Keratinocyte (primary cell): ENCODE results near the gene ITGAX. TPM values are rescaled to one million over a fixed set of nuclear protein-coding genes. Genes with fewer than 3 reads are reported as not detected.

Source experiments
- DNase-seq: peaks from one replicate; pipeline ENCODE4 v3.0.0-alpha.2; 2011; ENCODE audit warnings: low read depth, missing footprints, low spot score
- FAIRE-seq: peaks from 2 replicates; lab custom pipeline; 2011; peaks lifted over from hg19 to GRCh38; lab: Jason Lieb, UNC
- H2AFZ ChIP-seq: 2 replicates; pipeline ENCODE4 v1.6.0; 2012; ENCODE audit warnings: low read length, control low read depth, inconsistent platforms; ENCODE audit not compliant: control insufficient read depth
- H3K27ac ChIP-seq: 2 replicates; pipeline ENCODE4 v1.5.1; 2011; ENCODE audit warnings: low read length; ENCODE audit not compliant: control insufficient read depth, insufficient read depth
- H3K27me3 ChIP-seq: 3 replicates; pipeline ENCODE4 v1.6.0; 2011; ENCODE audit warnings: low read length; ENCODE audit not compliant: control insufficient read depth, insufficient read depth; ENCODE audit errors: extremely low read depth
- H3K36me3 ChIP-seq, 2 experiments: 2 replicates in 1 of 2; 3 replicates in 1 of 2; pipeline ENCODE4 v1.5.1; 2011; ENCODE audit warnings: low read length in 2 of 2, mild to moderate bottlenecking in 1 of 2; ENCODE audit not compliant: control insufficient read depth in 2 of 2, insufficient read depth in 2 of 2; ENCODE audit errors: extremely low read depth in 1 of 2
- H3K4me1 ChIP-seq: 3 replicates; pipeline ENCODE4 v1.5.1; 2011; ENCODE audit warnings: low read length; ENCODE audit not compliant: control insufficient read depth, insufficient read depth; ENCODE audit errors: extremely low read depth
- H3K4me2 ChIP-seq: 3 replicates; pipeline ENCODE4 v1.6.0; 2011; ENCODE audit warnings: low read depth, low read length; ENCODE audit not compliant: control insufficient read depth, insufficient read depth; ENCODE audit errors: extremely low read depth
- H3K4me3 ChIP-seq, 3 experiments: fragments of 200-600 bp in 1 of 3; sonication (generic) in 1 of 3; 2 replicates in 2 of 3; 3 replicates in 1 of 3; pipeline ENCODE4 v1.5.1; 2011 to 2016; ENCODE audit warnings: low read length in 3 of 3, mild to moderate bottlenecking in 3 of 3, control low read depth in 2 of 3, inconsistent platforms in 1 of 3, low read depth in 1 of 3, mixed read lengths in 1 of 3, mixed run types in 1 of 3, moderate library complexity in 1 of 3; ENCODE audit not compliant: control insufficient read depth in 2 of 3, insufficient read depth in 2 of 3; ENCODE audit errors: extremely low read depth in 1 of 3
- H3K79me2 ChIP-seq: 2 replicates; pipeline ENCODE4 v1.6.0; 2012; ENCODE audit warnings: low read length; ENCODE audit not compliant: control insufficient read depth, insufficient read depth
- H3K9ac ChIP-seq: 3 replicates; pipeline ENCODE4 v1.6.0; 2011; ENCODE audit warnings: low read length; ENCODE audit not compliant: control insufficient read depth, insufficient read depth; ENCODE audit errors: extremely low read depth
- H3K9me1 ChIP-seq: 3 replicates; pipeline ENCODE4 v1.6.0; 2011; ENCODE audit warnings: low read length; ENCODE audit not compliant: control insufficient read depth, insufficient read depth; ENCODE audit errors: extremely low read depth
- H3K9me3 ChIP-seq: 2 replicates; pipeline ENCODE4 v1.5.1; 2012; ENCODE audit warnings: low read depth, low read length; ENCODE audit not compliant: control insufficient read depth
- H4K20me1 ChIP-seq: 3 replicates; pipeline ENCODE4 v1.6.0; 2011; ENCODE audit warnings: low read length; ENCODE audit not compliant: control insufficient read depth, insufficient read depth; ENCODE audit errors: extremely low read depth
- EZH2 ChIP-seq: IDR thresholded peaks from one replicate; pipeline ENCODE4 v1.6.1; 2012; ENCODE audit warnings: inconsistent platforms, mild to moderate bottlenecking, low read length, moderate library complexity
- dilution Hi-C: fragments of 300-500 bp; cut with MboI; formaldehyde crosslinking; loops from one replicate; pipeline ENCODE4 v1.7.0; 2020; ENCODE audit warnings: low sequenced_read_pairs; ENCODE audit not compliant: extremely low pct_ligation_motif_present
- polyA plus RNA-seq, 5 experiments: library from polyadenylated mRNA; depleted of rRNA in 3 of 5; stranded (reverse) in 3 of 5; stranded (forward) in 1 of 5; unstranded in 1 of 5; fragments of >200 nt; gene quantifications; 1 replicate in 1 of 5; 2 replicates in 3 of 5; 3 replicates in 1 of 5; pipeline versions ENCODE4 v1.2.1 to v1.2.3, GENCODE V29; 2011 to 2012; ENCODE audit warnings: missing spikeins in 2 of 5, low read depth in 1 of 5, low replicate concordance in 1 of 5
- TF ChIP-seq, protein P1 (sequence below), 3 experiments: IDR thresholded peaks in 1 of 3; conservative IDR thresholded peaks in 1 of 3; optimal IDR thresholded peaks in 1 of 3; 2 replicates in 2 of 3; 3 replicates in 1 of 3; pipeline versions ENCODE3 to v1.5.1; 2011; ENCODE audit warnings: low read length in 3 of 3, mild to moderate bottlenecking in 3 of 3, moderate library complexity in 2 of 3, control low read depth in 1 of 3, inconsistent platforms in 1 of 3; ENCODE audit not compliant: insufficient read depth in 2 of 3; ENCODE audit errors: extremely low read depth in 1 of 3

ITGAX gene
- polyA plus RNA-seq, 1 donor (not counting 4 experiments of a cell fraction or from before 2014, with no cell fraction given) = 0.04 TPM

DNA sequence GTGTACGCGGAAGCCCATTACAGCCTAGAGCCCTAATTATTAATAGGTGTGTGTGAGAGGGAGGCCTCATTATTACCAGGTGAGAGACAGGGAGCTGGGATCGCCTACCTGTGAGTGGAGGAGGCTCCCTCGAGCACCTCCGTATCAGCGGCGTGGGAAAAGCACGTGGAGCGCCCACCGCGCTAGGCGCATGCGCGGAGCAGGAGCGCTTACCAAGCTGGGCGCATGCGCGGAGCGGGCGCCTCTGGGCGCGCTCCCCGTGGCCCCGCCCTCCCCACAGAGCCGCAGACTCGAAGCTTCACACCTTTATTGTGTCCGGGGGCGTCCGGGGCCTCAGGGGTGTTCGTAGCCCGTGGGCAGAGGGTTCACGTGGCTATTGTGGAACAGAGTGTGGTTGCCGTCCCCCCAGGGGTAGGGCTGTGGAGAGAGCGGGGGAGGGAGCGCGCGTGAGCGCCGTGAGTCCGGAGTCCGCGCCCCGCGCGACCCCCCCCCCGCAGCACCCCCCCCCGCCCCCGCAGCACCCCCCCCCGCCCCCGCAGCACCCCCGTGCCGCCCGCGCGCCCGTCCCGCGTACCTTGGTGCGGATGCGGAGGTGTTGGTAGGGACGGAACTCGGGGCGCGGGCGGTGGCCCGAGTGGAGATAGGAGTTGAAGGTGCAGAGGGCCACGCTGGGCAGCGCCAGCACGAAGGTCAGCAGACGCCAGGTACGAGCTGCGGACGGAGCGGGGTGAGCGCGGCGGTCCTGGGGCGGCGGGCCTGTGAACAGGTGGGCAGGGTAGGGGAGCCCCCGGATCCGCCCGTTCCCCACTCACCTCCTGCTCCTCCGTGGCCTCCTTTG lies 72.7 kb downstream of the ITGAX start:
- Histone ChIP-seq H3K27ac (no peak overlapping the region), H3K9me1 (no peaks in the 10 kb centered on the region), H3K4me2 (peak overlapping the region; percentile 41), H4K20me1 (no peaks in the 10 kb centered on the region), H3K27me3 (peaks cover 3% of the 10 kb centered on the region), H2AFZ (peak overlapping the region; percentile 33), H3K36me3 (no peaks in the 10 kb centered on the region), H3K4me3 (peak overlapping the region in 1 of 3 experiments; percentile 16), H3K4me1 (peaks cover 4% of the 10 kb centered on the region), H3K9ac (no peak overlapping the region), H3K9me3 (no peaks in the 10 kb centered on the region), H3K79me2 (no peaks in the 10 kb centered on the region)
- DNase-seq = no peak
- no peak for FAIRE-seq
- TF ChIP-seq, protein P1, sequence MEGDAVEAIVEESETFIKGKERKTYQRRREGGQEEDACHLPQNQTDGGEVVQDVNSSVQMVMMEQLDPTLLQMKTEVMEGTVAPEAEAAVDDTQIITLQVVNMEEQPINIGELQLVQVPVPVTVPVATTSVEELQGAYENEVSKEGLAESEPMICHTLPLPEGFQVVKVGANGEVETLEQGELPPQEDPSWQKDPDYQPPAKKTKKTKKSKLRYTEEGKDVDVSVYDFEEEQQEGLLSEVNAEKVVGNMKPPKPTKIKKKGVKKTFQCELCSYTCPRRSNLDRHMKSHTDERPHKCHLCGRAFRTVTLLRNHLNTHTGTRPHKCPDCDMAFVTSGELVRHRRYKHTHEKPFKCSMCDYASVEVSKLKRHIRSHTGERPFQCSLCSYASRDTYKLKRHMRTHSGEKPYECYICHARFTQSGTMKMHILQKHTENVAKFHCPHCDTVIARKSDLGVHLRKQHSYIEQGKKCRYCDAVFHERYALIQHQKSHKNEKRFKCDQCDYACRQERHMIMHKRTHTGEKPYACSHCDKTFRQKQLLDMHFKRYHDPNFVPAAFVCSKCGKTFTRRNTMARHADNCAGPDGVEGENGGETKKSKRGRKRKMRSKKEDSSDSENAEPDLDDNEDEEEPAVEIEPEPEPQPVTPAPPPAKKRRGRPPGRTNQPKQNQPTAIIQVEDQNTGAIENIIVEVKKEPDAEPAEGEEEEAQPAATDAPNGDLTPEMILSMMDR (optimal IDR thresholded peaks at IDR 0.05 in 1 of 3, IDR thresholded peaks at IDR 0.05 in 1 of 3, conservative IDR thresholded peaks at IDR 0.05 in 1 of 3; ENCODE audit: extremely low read depth in 1 of 3, insufficient read depth in 2 of 3, low read length in 3 of 3) = no peak
- TF ChIP-seq EZH2 = no peak
- dilution Hi-C loops = no loop called here

DNA sequence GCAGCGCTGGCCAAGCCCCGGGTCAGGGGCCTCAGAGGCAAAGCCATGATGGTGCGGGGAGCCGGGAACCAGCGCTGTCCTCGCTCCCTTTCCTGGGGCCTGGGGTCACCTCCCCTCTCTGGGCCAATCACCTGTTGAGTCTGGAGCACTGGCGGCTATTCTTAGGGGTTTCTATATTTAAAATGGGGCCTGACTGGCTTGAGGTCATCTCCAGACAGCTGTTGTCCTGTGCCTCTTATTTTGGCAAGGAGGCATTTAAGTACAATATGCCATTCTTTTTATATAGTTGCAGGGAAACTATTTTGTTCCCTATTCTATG lies 73.3 kb downstream of the ITGAX start, which contains the start of gene COX6A2:
Gene COX6A2 (minus strand): TSS at position 82 of the 319 bp plus-strand sequence. CDS start 35 bp downstream, at position 47.
- peaks cover 3% of the 10 kb centered on the region for H3K27me3 ChIP-seq
- no peak for TF ChIP-seq EZH2
- TF ChIP-seq, protein P1 (optimal IDR thresholded peaks at IDR 0.05 in 1 of 3, IDR thresholded peaks at IDR 0.05 in 1 of 3, conservative IDR thresholded peaks at IDR 0.05 in 1 of 3; ENCODE audit: extremely low read depth in 1 of 3, insufficient read depth in 2 of 3, low read length in 3 of 3) = no peak
- H3K9me1 ChIP-seq = no peaks in the 10 kb centered on the region
- DNase-seq (no peak), FAIRE-seq (no peak)
- H2AFZ ChIP-seq = peak within 1 kb of the TSS; percentile 33
- H3K4me3 ChIP-seq = peak within 1 kb of the TSS in 1 of 3 experiments; percentile 16
- H4K20me1 ChIP-seq = no peaks in the 10 kb centered on the region
- H3K9ac ChIP-seq = no peak within 1 kb of the TSS
- peaks cover 4% of the 10 kb centered on the region for H3K4me1 ChIP-seq
- dilution Hi-C loops = no loop called here
- H3K79me2 ChIP-seq = no peaks in the 10 kb centered on the region
- no peaks in the 10 kb centered on the region for H3K9me3 ChIP-seq
- H3K36me3 ChIP-seq = no peaks in the 10 kb centered on the region
- H3K27ac ChIP-seq = no peak within 1 kb of the TSS
- peak within 1 kb of the TSS; percentile 41 for H3K4me2 ChIP-seq
